Measurements from ENCODE around the gene TNFRSF4.

The TNFRSF4 gene

GRCh38 chr1:1232208-1232795 lies 18.3 kb upstream of the TNFRSF4 start, which contains the start of gene B3GALT6:
Gene B3GALT6 (plus strand): TSS chr1:1232237. CDS start chr1:1232279, 42 bp downstream.
- no peak for DNase-seq

- DNase-seq = peak; percentile 98
Measured at GRCh38 chr1:1231400-1232207, 17.7 kb upstream of the TNFRSF4 start, which contains the start of gene SDF4. Gene SDF4 (minus strand): TSS chr1:1232001. CDS start chr1:1228772, 3,229 bp downstream.

- peak; percentile 65 for DNase-seq
Measured at GRCh38 chr1:1230656-1231399, 16.9 kb upstream of the TNFRSF4 start.

GRCh38 chr1:1229770-1230169 lies 15.8 kb upstream of the TNFRSF4 start:
- no peak for DNase-seq

GRCh38 chr1:1228596-1229321 lies 14.8 kb upstream of the TNFRSF4 start:
- DNase-seq = no peak

GRCh38 chr1:1228187-1228586 lies 14.2 kb upstream of the TNFRSF4 start:
- no peak for DNase-seq

GRCh38 chr1:1227386-1227785 lies 13.4 kb upstream of the TNFRSF4 start:
- DNase-seq = no peak

GRCh38 chr1:1226566-1227362 lies 12.8 kb upstream of the TNFRSF4 start:
- DNase-seq = no peak

- DNase-seq = no peak
Measured at GRCh38 chr1:1225913-1226312, 12.0 kb upstream of the TNFRSF4 start.

GRCh38 chr1:1225238-1225845 lies 11.4 kb upstream of the TNFRSF4 start:
- no peak for DNase-seq

- no peak for DNase-seq
Measured at GRCh38 chr1:1223891-1224290, 9.9 kb upstream of the TNFRSF4 start.

GRCh38 chr1:1223321-1223720 lies 9.4 kb upstream of the TNFRSF4 start:
- no peak for DNase-seq

GRCh38 chr1:1222575-1223225 lies 8.7 kb upstream of the TNFRSF4 start:
- no peak for DNase-seq

- DNase-seq = no peak
Measured at GRCh38 chr1:1221887-1222574, 8.1 kb upstream of the TNFRSF4 start.

- no peak for DNase-seq
Measured at GRCh38 chr1:1220197-1220596, 6.2 kb upstream of the TNFRSF4 start.

- no peak for DNase-seq
Measured at GRCh38 chr1:1219341-1219740, 5.4 kb upstream of the TNFRSF4 start.

- no peak for DNase-seq
Measured at GRCh38 chr1:1218524-1219200, 4.7 kb upstream of the TNFRSF4 start.

- no peak for DNase-seq
Measured at GRCh38 chr1:1217621-1218523, 3.9 kb upstream of the TNFRSF4 start.

Data from HCEC 1CT (cell line).